ENCODE results near the gene KCNQ1. TPM values are rescaled to one million over a fixed set of nuclear protein-coding genes. Genes with fewer than 3 reads are reported as not detected.

The KCNQ1 gene
- total RNA-seq, 4 donors from 2014 or later, result 5.6 to 46.8 (median 24.6) TPM

- Histone ChIP-seq H3K4me3 (no peak overlapping the region), H3K9me3 (no peaks in the 10 kb centered on the region), H3K27ac (no peak overlapping the region), H3K27me3 (peaks cover 16% of the 10 kb centered on the region), H3K36me3 (no peaks in the 10 kb centered on the region), H3K4me1 (peaks cover 3 to 40% (median 26%) of the 10 kb centered on the region in 4 donors)
- WGBS, 2 donors (ENCODE audit: low coverage in 1 of 2), result 83% methylated on average over 9 of the region's 10 CpGs; no CpG with 5 or more reads in 1 of the 2 donors
- intact Hi-C loops (cut with DNase I; ENCODE audit: low total_unique reads), result no loop called here
- in situ Hi-C loops (cut with MboI; ENCODE audit: low pct_ligation_motif_present in 1 of 4, low pct_unique_long_range_greater_than_20kb in 1 of 4, low sequenced_read_pairs in 3 of 4), result loop anchor here in 1 of 4 donors (25.0 kb wide), 1 partner anchor 439 kb away; the partner anchor contains the start of gene CDKN1C
- TF ChIP-seq POLR2A (IDR thresholded peaks at IDR 0.05), result no peak
- no peak for TF ChIP-seq CTCF (IDR thresholded peaks at IDR 0.05)
- no peak for TF ChIP-seq EP300 (IDR thresholded peaks at IDR 0.05; ENCODE audit: low read depth)
- TF ChIP-seq POLR2AphosphoS5 (IDR thresholded peaks at IDR 0.05), result no peak
- DNase-seq, result no peak
These were observed 3.3 kb downstream of the KCNQ1 start for GRCh38 chr11:2447951-2448650.

DNA sequence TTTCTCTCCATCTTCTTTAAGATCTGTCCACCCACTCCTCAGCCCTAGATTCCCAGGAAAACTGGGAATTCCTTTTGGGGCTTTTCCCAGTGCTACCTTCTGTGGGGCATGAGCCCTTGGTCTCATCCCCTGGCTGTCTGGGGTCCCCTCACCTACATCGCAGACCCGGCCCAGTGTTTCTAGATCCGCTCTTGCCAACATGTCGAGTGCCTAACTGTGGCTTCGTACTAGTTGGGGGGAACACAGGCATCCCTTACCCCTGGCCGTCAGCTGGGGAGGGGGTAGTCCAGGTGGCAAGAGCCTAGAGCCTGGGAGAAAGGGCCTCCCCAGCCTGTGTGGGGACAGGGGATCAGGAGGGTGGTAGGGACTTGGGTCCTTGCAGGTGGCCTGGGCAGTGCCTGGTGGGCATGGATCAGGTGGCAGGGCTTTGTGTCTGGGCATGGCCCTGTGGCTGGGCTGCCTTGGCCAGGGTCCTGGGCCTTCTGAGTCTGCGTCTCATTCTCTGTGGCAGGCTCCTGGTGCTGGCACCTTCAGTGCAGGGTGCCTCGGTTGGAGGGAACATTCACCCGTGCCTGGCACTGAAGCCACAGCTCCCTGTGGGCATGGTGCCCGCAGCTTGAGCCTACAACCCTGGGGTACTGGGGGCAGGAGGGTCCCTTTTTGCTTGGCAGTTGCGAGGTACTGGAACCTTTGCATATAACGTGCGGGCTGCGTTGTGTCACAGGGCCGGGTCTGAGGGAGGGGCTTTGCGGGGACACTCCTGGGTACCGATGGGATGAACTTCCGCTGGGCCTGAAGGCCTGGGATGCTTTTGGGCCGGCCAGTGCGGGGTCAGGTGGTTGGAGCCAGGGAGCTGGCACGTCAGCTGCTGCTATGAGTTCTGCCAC is 4.1 kb downstream of the KCNQ1 start:
- no peak for DNase-seq
- H3K27me3 ChIP-seq, result peaks cover 10% of the 10 kb centered on the region
- intact Hi-C loops (cut with DNase I; ENCODE audit: low total_unique reads) (no loop called here), in situ Hi-C loops (cut with MboI; ENCODE audit: low pct_ligation_motif_present in 1 of 4, low pct_unique_long_range_greater_than_20kb in 1 of 4, low sequenced_read_pairs in 3 of 4) (loop anchor here in 1 of 4 donors (25.0 kb wide), 1 partner anchor 438 kb away; the partner anchor contains the start of gene CDKN1C)
- H3K4me1 ChIP-seq, result peaks cover 3 to 33% (median 23%) of the 10 kb centered on the region in 4 donors
- H3K27ac ChIP-seq, result no peak overlapping the region
- H3K9me3 ChIP-seq, result no peaks in the 10 kb centered on the region
- WGBS, 2 donors (ENCODE audit: low coverage in 1 of 2), result 92% methylated on average over 16 of the region's 21 CpGs; no CpG with 5 or more reads in 1 of the 2 donors
- H3K36me3 ChIP-seq, result no peaks in the 10 kb centered on the region
- TF ChIP-seq POLR2AphosphoS5 (IDR thresholded peaks at IDR 0.05), result no peak
- no peak for TF ChIP-seq POLR2A (IDR thresholded peaks at IDR 0.05)
- TF ChIP-seq CTCF (IDR thresholded peaks at IDR 0.05), result no peak
- TF ChIP-seq EP300 (IDR thresholded peaks at IDR 0.05; ENCODE audit: low read depth), result no peak
- H3K4me3 ChIP-seq, result no peak overlapping the region

GRCh38 chr11:2449548-2450320 is 4.9 kb downstream of the KCNQ1 start:
- no peak for DNase-seq
- Histone ChIP-seq H3K9me3 (no peaks in the 10 kb centered on the region), H3K4me3 (no peak overlapping the region), H3K4me1 (peaks cover 3 to 28% (median 22%) of the 10 kb centered on the region in 4 donors), H3K27me3 (peaks cover 6% of the 10 kb centered on the region), H3K36me3 (no peaks in the 10 kb centered on the region), H3K27ac (no peak overlapping the region)
- intact Hi-C loops (cut with DNase I; ENCODE audit: low total_unique reads), result no loop called here
- in situ Hi-C loops (cut with MboI; ENCODE audit: low pct_ligation_motif_present in 1 of 4, low pct_unique_long_range_greater_than_20kb in 1 of 4, low sequenced_read_pairs in 3 of 4), result loop anchor here in 1 of 4 donors (25.0 kb wide), 1 partner anchor 438 kb away; the partner anchor contains the start of gene CDKN1C
- TF ChIP-seq CTCF (IDR thresholded peaks at IDR 0.05) (no peak), POLR2AphosphoS5 (IDR thresholded peaks at IDR 0.05) (no peak), POLR2A (IDR thresholded peaks at IDR 0.05) (no peak), EP300 (IDR thresholded peaks at IDR 0.05; ENCODE audit: low read depth) (no peak)
- WGBS, 2 donors (ENCODE audit: low coverage in 1 of 2), result 57 to 87% methylated on average over 1 to 23 of the region's 26 CpGs
